K562 (cell line): Measurements from ENCODE around the gene MTO1. TPM values are rescaled to one million over a fixed set of nuclear protein-coding genes. Genes with fewer than 3 reads are reported as not detected.
A peak's percentile ranks its signal among the peaks of the same experiment; 100 is the strongest.
"Not testable (repeated sequence)": the region's sequence is repeated elsewhere in the genome, so short reads cannot be mapped to it uniquely, and the experiment has no call there.

Source experiments
- ATAC-seq: fragments of 200-7000 bp; cut with Tn5 transposase; 3 replicates; pipeline ENCODE4 v1.9.1; 2020; ENCODE audit warnings: moderate library complexity
- BruUV-seq: library from RNA; stranded (reverse); fragments of 400-500 nt; replicated peaks from 2 replicates; lab custom pipeline; 2021; lab: Mats Ljungman, UMichigan
- CTCF ChIA-PET: fragments of 300-600 bp; formaldehyde crosslinking; extraction: SDS; loops from one replicate; lab custom pipeline; 2021; ENCODE audit warnings: low intra/inter-chr PET ratio; lab: Yijun Ruan, JAX
- POLR2A ChIA-PET: fragments of 300-600, 350-650 bp; sonication (Branson Sonifier 250); formaldehyde crosslinking; extraction: SDS; loops from one replicate; lab custom pipeline; 2021; ENCODE audit warnings: antibody characterized with exemption, inconsistent platforms; lab: Yijun Ruan, JAX
- DNase-seq, 4 experiments: peaks; one replicate each; pipeline versions ENCODE4 v3.0.0 to v3.0.0-alpha.2; 2011 to 2018; ENCODE audit warnings: low spot score in 3 of 4, mixed read lengths in 3 of 4; ENCODE audit errors: extremely low read depth in 1 of 4
- FAIRE-seq: peaks from 2 replicates; lab custom pipeline; 2011; peaks lifted over from hg19 to GRCh38; lab: Jason Lieb, UNC
- H2AFZ ChIP-seq: 2 replicates; pipeline ENCODE4 v1.6.0; 2011; ENCODE audit warnings: low read depth, low read length, control low read depth, inconsistent platforms
- H3K27ac ChIP-seq: fragments of 200-600 bp; 3 replicates; pipeline ENCODE4 v1.8.0; 2011; ENCODE audit warnings: low read depth, mild to moderate bottlenecking, control low read depth, inconsistent platforms, low read length, moderate library complexity, mixed read lengths; ENCODE audit errors: extremely low read depth
- H3K27me3 ChIP-seq, 2 experiments: fragments of 300-600 bp in 1 of 2; 2 replicates in 1 of 2; 3 replicates in 1 of 2; pipeline versions ENCODE4 v1.6.0 to v1.8.0; 2011; ENCODE audit warnings: inconsistent platforms in 2 of 2, low read length in 2 of 2, mild to moderate bottlenecking in 1 of 2, mixed read lengths in 1 of 2, moderate library complexity in 1 of 2; ENCODE audit not compliant: control insufficient read depth in 2 of 2, insufficient read depth in 2 of 2
- H3K36me3 ChIP-seq: fragments of 300-600 bp; 3 replicates; pipeline ENCODE4 v1.8.0; 2011; ENCODE audit warnings: mild to moderate bottlenecking, low read length, inconsistent platforms; ENCODE audit not compliant: control insufficient read depth, insufficient read depth
- H3K4me1 ChIP-seq, 2 experiments: fragments of 200-600 bp in 1 of 2; replicated peaks in 1 of 2; 2 replicates in 1 of 2; 3 replicates in 1 of 2; pipeline versions ENCODE4 v1.5.1 to v1.8.0; 2011; ENCODE audit warnings: inconsistent platforms in 2 of 2, low read length in 2 of 2, mild to moderate bottlenecking in 1 of 2, mixed read lengths in 1 of 2, moderate library complexity in 1 of 2; ENCODE audit not compliant: control insufficient read depth in 2 of 2, insufficient read depth in 2 of 2
- H3K4me2 ChIP-seq: 2 replicates; pipeline ENCODE4 v1.6.1; 2011; ENCODE audit warnings: low read length, control low read depth, inconsistent platforms, mixed read lengths; ENCODE audit not compliant: insufficient read depth
- H3K4me3 ChIP-seq: fragments of 200-600 bp; sonication (generic), shearing (Covaris generic); 2 replicates; pipeline ENCODE4 v1.5.1; 2016; ENCODE audit warnings: control low read depth, inconsistent platforms
- H3K79me2 ChIP-seq: fragments of 200-600 bp; 3 replicates; pipeline ENCODE4 v1.8.0; 2011; ENCODE audit warnings: low read length, inconsistent platforms; ENCODE audit not compliant: control insufficient read depth, insufficient read depth
- H3K9ac ChIP-seq, 2 experiments: 2 replicates each; pipeline versions ENCODE4 v1.6.0 to v1.6.1; 2011; ENCODE audit warnings: low read depth in 2 of 2, low read length in 2 of 2, control low read depth in 1 of 2, inconsistent platforms in 1 of 2, mild to moderate bottlenecking in 1 of 2, mixed read lengths in 1 of 2; ENCODE audit not compliant: insufficient read depth in 1 of 2
- H3K9me1 ChIP-seq: one replicate; pipeline ENCODE4 v1.6.0; 2011; ENCODE audit warnings: inconsistent platforms, mild to moderate bottlenecking, low read length, moderate library complexity; ENCODE audit not compliant: control insufficient read depth, insufficient read depth
- H3K9me3 ChIP-seq: replicated peaks from 2 replicates; pipeline ENCODE4 v1.5.1; 2011; ENCODE audit warnings: low read depth, low read length, inconsistent platforms; ENCODE audit not compliant: control insufficient read depth, insufficient read depth
- H4K20me1 ChIP-seq: replicated peaks from 2 replicates; pipeline ENCODE4 v1.6.1; 2011; ENCODE audit warnings: low read length, inconsistent platforms, mixed read lengths; ENCODE audit not compliant: control insufficient read depth, insufficient read depth
- CBFA2T3 ChIP-seq: fragments of 450-650 bp; IDR thresholded peaks from 2 replicates; pipeline ENCODE4 v1.6.1; 2017
- EGR1 ChIP-seq: fragments of 450-650 bp; conservative IDR thresholded peaks from 2 replicates; pipeline ENCODE4 v1.6.1; 2017; ENCODE audit warnings: mild to moderate bottlenecking
- HDAC1 ChIP-seq, 2 experiments: fragments of 450-650 bp; IDR thresholded peaks; 2 replicates each; pipeline ENCODE4 v1.6.1; 2016 to 2017; ENCODE audit warnings: inconsistent platforms in 1 of 2, mild to moderate bottlenecking in 1 of 2, moderate library complexity in 1 of 2
- HDAC2 ChIP-seq: fragments of 450-650 bp; IDR thresholded peaks from 2 replicates; pipeline ENCODE4 v1.6.1; 2016; ENCODE audit warnings: mild to moderate bottlenecking
- KDM1A ChIP-seq, 2 experiments: fragments of 450-650 bp; IDR thresholded peaks; 2 replicates each; pipeline ENCODE4 v1.6.1; 2016; ENCODE audit warnings: mild to moderate bottlenecking in 2 of 2
- RCOR1 ChIP-seq, 2 experiments: IDR thresholded peaks; 2 replicates each; pipeline ENCODE4 v1.6.1; 2012; ENCODE audit warnings: low read depth in 2 of 2, low read length in 2 of 2, borderline replicate concordance in 1 of 2, improper control_type of control experiment in 1 of 2
- TFE3 ChIP-seq: fragments of 450-650 bp; formaldehyde crosslinking; IDR thresholded peaks from 2 replicates; pipeline ENCODE4 v1.4.0; 2020; ENCODE audit warnings: mild to moderate bottlenecking, mixed read lengths
- TOE1 ChIP-seq, 2 experiments: fragments of 450-650 bp in 1 of 2; sonication (generic) in 1 of 2; formaldehyde crosslinking in 1 of 2; IDR thresholded peaks; 2 replicates each; pipeline versions ENCODE4 v1.7.1 to v1.8.0; 2016 to 2022; ENCODE audit warnings: borderline replicate concordance in 2 of 2, mild to moderate bottlenecking in 2 of 2, antibody characterized with exemption in 1 of 2, inconsistent platforms in 1 of 2, low read depth in 1 of 2, missing genetic modification reagents in 1 of 2, moderate library complexity in 1 of 2
- WGBS: fragments of 100-300 bp; shearing (Covaris generic); methylation state at CpG from one replicate; pipeline ENCODE4 v1.1.6; 2016; ENCODE audit warnings: low coverage, mixed read lengths; ENCODE audit not compliant: insufficient coverage; ENCODE audit errors: missing lambda C conversion rate; 5-methylcytosine and 5-hydroxymethylcytosine counted together
- in situ Hi-C: fragments of 300-500 bp; cut with MboI; formaldehyde crosslinking; loops from 4 replicates; pipeline ENCODE4 v1.15.0; 2018; ENCODE audit warnings: inconsistent platforms, mixed read lengths
- intact Hi-C: fragments of 100-400 bp; cut with micrococcal nuclease; formaldehyde crosslinking; loops from 2 replicates; pipeline ENCODE4 v1.14.2; 2022
- polyA plus RNA-seq, 8 experiments: library from polyadenylated mRNA; depleted of rRNA in 4 of 8; stranded (reverse) in 5 of 8; unstranded in 3 of 8; fragments of >200 nt; fragmentation: Nextera tagmentation in 2 of 8; fragmentation: Illumina TruSeq in 1 of 8; extraction: Ambion mirVana in 2 of 8; extraction: Trizol in 1 of 8; gene quantifications; 2 replicates each; pipeline versions ENCODE4 v1.2.1 to v1.2.3, GENCODE V29; 2011 to 2014; ENCODE audit warnings: inconsistent platforms in 1 of 8, missing spikeins in 1 of 8
- total RNA-seq, 7 experiments: library from RNA; depleted of rRNA in 6 of 7; stranded (reverse); fragments of >200 nt in 6 of 7; fragmentation: Illumina TruSeq in 2 of 7; extraction: Trizol in 2 of 7; gene quantifications; 2 replicates each; pipeline versions ENCODE4 v1.2.1 to v1.2.3, GENCODE V29; 2011 to 2021; ENCODE audit warnings: low replicate concordance in 1 of 7

Gene MTO1
- total and polyA plus RNA-seq, 9 of the 15 experiments (the other 6 are each of a cell fraction or from before 2014, with no cell fraction given), result 33.4 to 62.3 (median 50.6) TPM

- H3K9me3 ChIP-seq; H3K4me2 ChIP-seq; H3K4me1 ChIP-seq; BruUV-seq; H2AFZ ChIP-seq; FAIRE-seq; H3K79me2 ChIP-seq; H3K9ac ChIP-seq; H3K27ac ChIP-seq; in situ Hi-C loops; H3K4me3 ChIP-seq; DNase-seq; intact Hi-C loops; H3K27me3 ChIP-seq; H4K20me1 ChIP-seq; CTCF ChIA-PET; H3K36me3 ChIP-seq; H3K9me1 ChIP-seq; TF ChIP-seq TOE1 (CRISPR knock-in tag; IDR thresholded peaks at IDR 0.05; ENCODE audit: borderline replicate concordance, low read depth): not testable (repeated sequence)
- WGBS, result 42% methylated on average over 11 of the region's 11 CpGs
- POLR2A ChIA-PET, result interaction anchor here (0.6 kb wide), 2 partner anchors 18 to 37 kb away, joined by 3 read pairs; no protein-coding TSS in a partner anchor
- ATAC-seq, result peak; percentile 14; the same call in 1 of the 3 replicates
- peak in 1 of 2 experiments; percentile 52; a peak in 1 of 4 replicates for TF ChIP-seq RCOR1 (IDR thresholded peaks at IDR 0.05; ENCODE audit: borderline replicate concordance in 1 of 2, low read depth in 2 of 2, low read length in 2 of 2)
- TF ChIP-seq KDM1A (IDR thresholded peaks at IDR 0.05), result peak; percentile 77 to 82
- 0 out of 2 replicates have a peak, but pooled peaks have one; percentile 9 for TF ChIP-seq TFE3 (CRISPR knock-in tag)
- 0 out of 2 replicates have a peak, but pooled peaks have one; percentile 28 for TF ChIP-seq HDAC2
- peak; percentile 20; the same call in 1 of the 2 replicates for TF ChIP-seq CBFA2T3
- peak; percentile 69 for TF ChIP-seq EGR1
- peak; percentile 32; the same call in 1 of the 2 replicates for TF ChIP-seq TOE1 (IDR thresholded peaks at IDR 0.05; ENCODE audit: borderline replicate concordance)
- 0 out of 4 replicates have a peak, but pooled peaks of 1 of the 2 experiments have one; percentile 12 for TF ChIP-seq HDAC1 (IDR thresholded peaks at IDR 0.05)
These were observed 93.9 kb downstream of the MTO1 start for GRCh38 chr6:73555380-73555949.
